Activated CD4-positive, CD25-positive, alpha-beta regulatory T cell treated with anti-CD3 and anti-CD28 coated beads, Interleukin-2, amount 50 U/mL, for 72 hours (primary cell): ENCODE data around the gene NCOR2.

Experiments
- DNase-seq: peaks from one replicate; pipeline ENCODE4 v3.0.0; 2021

Gene NCOR2

DNA sequence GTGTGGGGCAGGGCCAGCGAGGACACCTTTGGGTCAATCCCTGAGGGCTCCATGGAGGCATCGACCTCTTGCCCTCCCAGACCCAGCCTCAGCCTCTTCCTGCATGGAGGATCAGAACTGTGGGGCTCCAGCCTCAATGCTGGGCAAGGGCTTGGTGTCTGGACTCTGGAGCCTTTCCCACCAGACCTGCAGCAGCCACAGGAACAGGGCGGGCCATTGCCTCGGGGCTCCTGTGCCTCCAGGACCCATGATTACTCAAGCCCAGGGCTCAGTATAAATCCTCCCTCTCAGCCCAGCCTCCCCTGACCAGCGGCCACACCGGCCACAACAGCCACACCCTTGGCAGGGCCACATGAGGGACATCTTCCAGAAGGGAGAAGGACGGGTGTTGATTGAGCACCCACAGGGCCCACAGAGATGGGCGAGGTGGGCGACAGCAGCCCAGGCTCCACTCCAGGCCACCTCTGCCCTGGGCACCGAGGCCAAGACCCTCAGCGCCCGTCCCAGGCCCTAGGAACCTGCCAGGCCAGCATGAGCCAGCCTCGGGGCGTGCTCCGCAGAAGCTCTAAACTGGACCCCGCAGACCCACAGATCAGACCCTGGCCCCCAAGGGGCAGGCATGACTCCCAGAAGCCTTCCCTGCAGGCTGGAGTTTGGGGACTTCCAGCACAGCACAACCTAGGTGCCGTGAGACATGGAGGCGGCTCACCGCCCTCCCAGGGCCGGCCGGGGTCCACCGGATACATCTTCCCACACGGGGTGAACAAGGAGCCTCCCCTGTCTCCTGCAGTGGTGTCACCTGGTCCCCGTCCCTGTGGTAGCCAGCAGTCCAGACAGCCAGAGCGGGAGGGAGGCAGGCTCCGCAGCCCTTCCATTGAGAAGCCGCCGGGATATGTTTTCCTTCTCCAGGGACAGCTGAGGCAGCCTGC lies 25.1 kb downstream of the NCOR2 start:
- no peak for DNase-seq

GRCh38 chr12:124541322-124541721 lies 26.1 kb downstream of the NCOR2 start:
- no peak for DNase-seq

GRCh38 chr12:124539084-124540041 lies 28.0 kb downstream of the NCOR2 start:
- no peak for DNase-seq

DNA sequence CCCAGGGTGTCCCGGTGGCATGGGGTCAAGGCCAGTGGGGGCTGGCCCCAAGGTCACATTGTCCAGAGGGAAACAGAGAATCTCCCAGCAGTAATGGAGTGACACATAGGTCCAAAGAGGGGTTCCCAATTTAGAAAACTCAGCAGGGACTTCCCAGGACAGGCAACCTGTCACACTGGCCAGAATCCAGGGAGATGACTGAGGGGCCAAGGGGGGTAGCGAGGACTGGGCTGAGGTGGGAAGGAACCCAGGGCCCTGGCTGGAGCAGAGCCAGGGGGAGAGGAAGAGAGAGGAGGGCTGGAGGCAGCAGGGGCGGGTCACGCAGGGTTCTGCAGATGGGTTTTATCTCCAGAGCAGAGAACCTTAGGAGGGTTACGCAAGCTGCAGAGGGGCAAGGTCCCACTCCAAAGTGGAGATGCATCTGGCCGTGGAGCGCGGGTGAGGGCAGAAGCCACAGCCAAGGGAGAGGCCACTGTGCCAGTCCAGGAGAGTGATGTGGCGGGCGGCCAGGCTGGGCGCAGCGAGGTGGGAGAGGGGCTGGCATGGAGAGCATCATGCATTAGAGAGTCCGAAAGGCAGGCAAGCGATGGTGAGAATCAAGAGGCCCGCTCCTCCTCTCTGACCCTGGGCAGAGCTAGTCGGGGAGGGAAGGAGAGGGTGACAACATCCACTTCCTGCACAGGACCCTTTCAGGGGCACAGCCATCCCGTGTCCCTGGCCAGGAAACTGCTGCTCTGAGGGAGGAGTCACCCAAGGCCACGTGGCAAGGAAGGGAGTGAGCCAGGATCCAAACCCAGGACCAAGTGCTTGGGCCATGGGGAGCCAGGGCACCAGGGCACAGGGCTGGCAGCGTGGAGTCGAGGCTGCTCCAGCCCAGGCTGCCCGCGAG lies 29.0 kb downstream of the NCOR2 start:
- no peak for DNase-seq

DNA sequence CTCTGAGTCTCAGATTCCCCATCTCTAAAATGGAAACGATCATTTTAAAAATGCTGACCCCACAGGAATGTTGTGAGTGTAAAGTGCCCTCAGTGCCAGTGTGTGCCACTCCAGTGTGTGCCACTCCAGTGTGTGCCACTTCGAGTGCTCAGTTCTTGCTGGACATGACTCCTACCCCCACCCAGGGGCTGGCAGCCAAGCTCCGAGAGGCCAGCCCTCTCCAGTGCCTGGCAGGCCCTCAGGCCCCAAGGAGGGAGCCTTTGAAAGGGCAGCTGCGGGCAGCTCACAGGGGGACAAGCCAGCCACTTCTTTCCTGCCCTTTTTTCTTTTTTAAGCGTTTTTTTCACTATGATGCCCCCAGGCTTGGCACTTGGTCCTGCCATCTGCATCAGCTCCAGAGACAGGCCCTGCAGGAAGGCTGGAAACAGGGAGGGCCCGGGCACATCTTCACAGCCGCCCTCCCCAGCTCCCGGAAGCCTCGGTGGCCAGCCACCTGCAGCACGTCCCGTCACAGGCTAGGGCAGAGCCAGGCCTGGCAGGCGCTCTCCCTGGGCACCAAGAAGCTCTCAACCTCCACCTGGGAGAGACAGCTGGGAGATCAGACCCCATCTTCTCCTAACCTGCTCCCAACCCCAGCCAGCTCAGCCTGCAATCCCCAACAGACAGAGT lies 29.8 kb downstream of the NCOR2 start:
- DNase-seq = no peak

DNA sequence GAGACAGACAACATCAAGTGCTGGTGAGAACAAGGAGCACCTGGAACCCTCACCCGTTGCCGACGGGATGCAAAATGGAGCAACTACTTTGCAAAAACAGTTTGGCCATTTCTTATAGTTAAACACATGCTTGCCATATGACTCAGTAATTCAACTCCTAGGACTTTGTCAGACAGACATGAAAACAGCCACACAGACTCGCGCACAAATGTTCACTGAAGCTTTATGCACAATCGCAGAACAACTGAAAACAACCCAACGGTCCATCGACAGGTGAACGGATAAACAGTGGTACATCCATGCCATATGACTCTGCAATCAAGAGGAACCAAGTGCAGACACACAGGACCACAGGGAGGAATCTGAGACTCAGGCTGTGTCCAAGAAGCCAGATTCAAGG lies 30.8 kb downstream of the NCOR2 start:
- no peak for DNase-seq

GRCh38 chr12:124534776-124535740 lies 32.4 kb downstream of the NCOR2 start:
- no peak for DNase-seq

DNA sequence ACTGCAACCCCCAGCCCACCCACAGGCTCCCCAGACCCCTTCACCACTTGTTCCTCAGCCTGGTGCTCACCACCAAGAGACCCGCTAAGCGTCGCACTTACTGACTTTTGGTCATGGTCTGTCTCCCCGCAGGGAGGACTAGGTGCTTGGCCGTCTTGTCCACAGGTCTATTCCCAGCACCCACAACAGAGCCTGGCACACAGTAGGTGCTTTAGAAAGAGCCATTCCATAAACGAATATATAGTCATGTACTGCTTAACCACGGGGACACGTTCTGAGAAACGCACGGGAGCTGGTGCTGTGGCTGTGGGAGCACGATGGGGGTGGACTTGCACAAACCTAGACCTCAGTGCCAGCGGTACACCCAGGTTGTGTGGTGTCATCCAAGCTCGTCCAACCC lies 34.0 kb downstream of the NCOR2 start:
- no peak for DNase-seq

- no peak for DNase-seq
Measured at GRCh38 chr12:124532967-124533366, 34.4 kb downstream of the NCOR2 start.

GRCh38 chr12:124532331-124532750 lies 35.1 kb downstream of the NCOR2 start:
- no peak for DNase-seq

DNA sequence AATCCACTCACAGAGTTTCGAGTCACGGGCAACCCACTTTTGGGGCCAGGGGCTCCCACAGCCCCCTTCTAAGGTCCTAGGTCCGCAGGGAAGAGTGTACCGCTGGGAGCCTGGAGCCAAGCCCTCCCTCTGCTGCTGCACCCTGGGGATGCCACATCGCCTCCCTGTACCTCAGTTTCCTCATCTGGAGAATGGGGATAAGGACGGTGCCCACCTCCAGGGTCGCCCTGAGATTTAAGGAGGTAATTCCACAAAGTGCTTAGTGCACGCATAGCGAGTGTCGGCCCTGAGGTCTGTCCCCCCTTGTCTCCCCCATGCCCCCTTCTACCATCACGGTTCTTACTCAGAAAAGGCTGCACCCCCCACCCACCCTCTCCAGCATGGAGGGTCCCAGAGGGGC lies 35.5 kb downstream of the NCOR2 start:
- DNase-seq = no peak

- no peak for DNase-seq
Measured at GRCh38 chr12:124531281-124531745, 36.1 kb downstream of the NCOR2 start.

DNA sequence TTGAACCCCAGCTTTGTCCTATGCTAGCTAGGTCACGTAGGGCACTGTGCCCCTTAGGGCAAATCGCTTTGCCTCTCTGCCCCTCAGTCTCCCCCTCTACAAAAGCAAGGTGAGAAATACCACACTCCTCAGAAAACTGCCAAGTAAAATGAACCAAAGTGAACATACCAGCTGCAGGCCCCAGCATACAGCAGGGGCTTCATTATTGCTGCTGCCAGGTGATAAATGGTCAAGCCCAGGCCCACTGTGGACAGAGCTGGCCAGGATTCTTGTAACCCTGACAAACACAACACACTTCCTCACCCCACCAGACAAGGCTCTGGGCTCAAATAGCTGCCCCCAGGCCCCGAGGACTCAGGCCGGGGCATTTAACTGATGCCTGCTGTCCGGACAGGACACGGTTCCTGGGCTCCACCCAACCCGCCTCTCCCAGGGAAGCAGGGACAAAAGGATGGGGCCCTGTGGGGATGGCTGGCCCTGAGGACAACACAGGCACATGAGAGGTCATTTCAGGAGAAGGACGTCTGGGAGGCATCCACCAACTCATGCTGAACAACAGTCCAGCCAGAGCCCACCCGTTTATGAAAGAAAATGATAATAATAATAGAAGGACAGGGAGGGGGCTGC lies 36.7 kb downstream of the NCOR2 start:
- DNase-seq = no peak

DNA sequence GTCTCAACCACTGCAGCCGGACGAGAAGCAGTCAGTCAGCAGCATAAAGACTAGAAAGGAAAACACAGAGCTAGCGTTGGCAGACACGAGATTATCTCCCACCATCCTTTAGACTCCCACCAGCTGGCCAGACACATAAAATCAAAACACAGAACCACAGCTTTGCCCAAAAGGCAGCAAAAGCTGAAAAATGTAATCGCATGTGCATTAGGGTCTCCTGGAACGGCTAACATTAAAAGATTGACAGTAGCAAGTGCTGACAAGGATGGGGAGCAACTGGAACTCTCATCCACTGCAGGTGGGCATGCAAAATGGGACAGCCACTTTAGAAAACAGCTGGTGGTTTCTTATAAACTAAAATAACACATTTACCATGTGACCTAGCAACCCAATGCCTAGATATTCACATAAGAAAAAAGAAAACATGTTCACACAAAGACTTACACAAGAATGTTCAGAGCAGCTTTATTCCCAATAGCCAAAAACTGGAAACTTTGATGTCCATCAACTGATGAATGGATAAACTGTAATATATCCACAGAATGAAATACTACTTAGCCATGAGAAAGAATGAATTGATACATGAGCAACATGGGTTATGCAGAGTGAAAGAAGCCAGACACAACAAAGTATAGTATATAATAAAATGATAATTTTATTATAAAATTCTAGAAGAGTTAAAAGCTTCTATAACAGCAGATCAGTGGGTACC lies 37.7 kb downstream of the NCOR2 start:
- no peak for DNase-seq

- no peak for DNase-seq
Measured at GRCh38 chr12:124527861-124528561, 39.4 kb downstream of the NCOR2 start.

DNA sequence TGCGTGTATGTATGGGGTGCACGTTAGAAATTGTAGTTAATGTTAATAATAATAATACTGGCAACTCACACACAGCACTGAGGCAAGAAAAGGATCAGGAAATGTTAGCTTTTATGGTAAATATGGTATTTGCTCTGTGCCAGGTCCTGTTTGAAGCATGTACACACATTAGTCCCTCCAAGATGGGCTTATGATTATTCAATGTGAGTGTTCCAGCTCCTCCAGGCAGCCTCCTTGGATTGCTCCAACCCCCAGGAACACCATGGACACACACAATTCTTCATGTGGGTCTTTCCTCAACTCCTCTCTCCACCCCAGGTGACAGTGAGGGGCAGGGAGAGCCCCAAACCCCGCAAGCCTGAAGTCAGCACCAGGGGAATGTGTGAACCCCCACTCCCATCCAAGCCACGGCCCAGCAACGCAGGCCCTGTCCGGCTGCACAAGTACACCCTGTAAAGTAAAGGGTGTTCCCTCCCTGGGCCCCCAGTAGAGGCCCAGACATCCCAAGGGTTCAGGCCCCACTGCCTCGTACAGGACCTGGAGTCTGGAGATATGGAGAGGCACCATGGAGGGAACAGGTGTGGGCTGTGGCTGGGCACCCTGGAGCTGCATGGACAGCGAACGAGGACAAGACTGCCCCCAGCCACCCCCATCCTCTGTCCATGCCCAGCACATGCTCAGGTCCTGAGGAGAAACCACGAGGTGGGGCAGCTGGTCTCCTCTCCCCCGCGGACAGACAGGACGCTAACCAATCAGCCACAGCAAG lies 41.3 kb downstream of the NCOR2 start:
- no peak for DNase-seq

- DNase-seq = no peak
Measured at GRCh38 chr12:124525455-124525854, 42.0 kb downstream of the NCOR2 start.
